Astrocyte (in vitro differentiated cells and primary cell): ENCODE measurements around the gene TRIM50. TPM values are rescaled to one million over a fixed set of nuclear protein-coding genes. Genes with fewer than 3 reads are reported as not detected.

Experiments
- DNase-seq: peaks from one replicate; pipeline ENCODE4 v3.0.0-alpha.2; 2010; ENCODE audit warnings: low read depth
- FAIRE-seq: peaks from 2 replicates; lab custom pipeline; 2011; peaks lifted over from hg19 to GRCh38; lab: Jason Lieb, UNC
- H2AFZ ChIP-seq: 2 replicates; pipeline ENCODE4 v1.6.0; 2012; ENCODE audit warnings: low read depth, low read length, inconsistent platforms
- H3K27ac ChIP-seq: 2 replicates; pipeline ENCODE4 v1.5.1; 2011; ENCODE audit warnings: low read depth, low read length, inconsistent platforms
- H3K27me3 ChIP-seq: 2 replicates; pipeline ENCODE4 v1.6.0; 2011; ENCODE audit warnings: low read length, inconsistent platforms; ENCODE audit not compliant: insufficient read depth
- H3K36me3 ChIP-seq: 2 replicates; pipeline ENCODE4 v1.5.1; 2011; ENCODE audit warnings: low read length, inconsistent platforms; ENCODE audit not compliant: insufficient read depth
- H3K4me1 ChIP-seq: 2 replicates; pipeline ENCODE4 v1.5.1; 2011; ENCODE audit warnings: low read length, inconsistent platforms; ENCODE audit not compliant: insufficient read depth
- H3K4me2 ChIP-seq: 2 replicates; pipeline ENCODE4 v1.6.0; 2012; ENCODE audit warnings: low read length, inconsistent platforms
- H3K4me3 ChIP-seq: 2 replicates; pipeline ENCODE4 v1.5.1; 2011; ENCODE audit warnings: low read depth, mild to moderate bottlenecking, low read length, inconsistent platforms; ENCODE audit not compliant: insufficient read depth
- H3K79me2 ChIP-seq: 2 replicates; pipeline ENCODE4 v1.6.0; 2012; ENCODE audit warnings: mild to moderate bottlenecking, low read length, inconsistent platforms; ENCODE audit not compliant: insufficient read depth
- H3K9ac ChIP-seq: 2 replicates; pipeline ENCODE4 v1.6.0; 2012; ENCODE audit warnings: mild to moderate bottlenecking, low read length, inconsistent platforms
- H3K9me3 ChIP-seq: 2 replicates; pipeline ENCODE4 v1.5.1; 2012; ENCODE audit warnings: low read depth, mild to moderate bottlenecking, low read length, inconsistent platforms; ENCODE audit not compliant: insufficient read depth
- H4K20me1 ChIP-seq: 2 replicates; pipeline ENCODE4 v1.6.0; 2012; ENCODE audit warnings: low read length, inconsistent platforms; ENCODE audit not compliant: insufficient read depth
- H3K27ac Mint-ChIP-seq: one replicate; pipeline ENCODE4 v1.8.0; 2021; ENCODE audit warnings: mild to moderate bottlenecking, mixed read lengths; ENCODE audit not compliant: unreplicated experiment
- H3K27me3 Mint-ChIP-seq: one replicate; pipeline ENCODE4 v1.8.0; 2021; ENCODE audit warnings: low read depth, mixed read lengths; ENCODE audit not compliant: unreplicated experiment
- H3K36me3 Mint-ChIP-seq: one replicate; pipeline ENCODE4 v1.8.0; 2021; ENCODE audit warnings: low read depth, mixed read lengths; ENCODE audit not compliant: unreplicated experiment
- H3K4me1 Mint-ChIP-seq: one replicate; pipeline ENCODE4 v1.8.0; 2021; ENCODE audit warnings: low read depth, mixed read lengths; ENCODE audit not compliant: unreplicated experiment
- H3K4me3 Mint-ChIP-seq: one replicate; pipeline ENCODE4 v1.8.0; 2021; ENCODE audit warnings: mild to moderate bottlenecking, moderate library complexity, mixed read lengths; ENCODE audit not compliant: unreplicated experiment
- H3K9me3 Mint-ChIP-seq: one replicate; pipeline ENCODE4 v1.8.0; 2021; ENCODE audit warnings: mild to moderate bottlenecking, mixed read lengths; ENCODE audit not compliant: unreplicated experiment
- CTCF ChIP-seq: IDR thresholded peaks from 2 replicates; pipeline ENCODE4 v1.5.1; 2011; ENCODE audit warnings: low read depth, mild to moderate bottlenecking, inconsistent platforms, low read length, moderate library complexity; ENCODE audit not compliant: insufficient read depth
- EZH2 ChIP-seq: IDR thresholded peaks from 2 replicates; pipeline ENCODE4 v1.6.1; 2012; ENCODE audit warnings: mild to moderate bottlenecking, low read length, inconsistent platforms; ENCODE audit not compliant: insufficient read depth
- total RNA-seq: library from RNA; stranded (reverse); gene quantifications from 2 replicates; pipeline ENCODE4 v1.2.1, GENCODE V29; 2021

Gene TRIM50
- total RNA-seq, 1 donor from 2014 or later = not detected

GRCh38 chr7:73340514-73340913 is 12.6 kb upstream of the TRIM50 start:
- no peak overlapping the region for H3K4me2 ChIP-seq
- H3K27ac Mint-ChIP-seq = no peak overlapping the region
- no peak overlapping the region for H3K9ac ChIP-seq
- peaks cover 6% of the 10 kb centered on the region for H3K27me3 ChIP-seq
- H3K4me3 Mint-ChIP-seq = no peak overlapping the region
- H2AFZ ChIP-seq = no peak overlapping the region
- peaks cover 3% of the 10 kb centered on the region for H3K36me3 Mint-ChIP-seq
- peaks cover 15% of the 10 kb centered on the region for H3K27me3 Mint-ChIP-seq
- TF ChIP-seq EZH2 (no peak), CTCF (no peak)
- no peaks in the 10 kb centered on the region for H3K36me3 ChIP-seq
- no peak overlapping the region for H3K4me3 ChIP-seq
- H4K20me1 ChIP-seq = no peaks in the 10 kb centered on the region
- no peak for DNase-seq
- no peak for FAIRE-seq
- no peak overlapping the region for H3K27ac ChIP-seq
- H3K9me3 ChIP-seq = no peaks in the 10 kb centered on the region
- H3K9me3 Mint-ChIP-seq = no peaks in the 10 kb centered on the region
- peaks cover 9% of the 10 kb centered on the region for H3K4me1 ChIP-seq
- H3K4me1 Mint-ChIP-seq = peaks cover 11% of the 10 kb centered on the region
- no peaks in the 10 kb centered on the region for H3K79me2 ChIP-seq

- Mint-ChIP-seq H3K27me3 (peaks cover 13% of the 10 kb centered on the region), H3K4me1 (peaks cover 11% of the 10 kb centered on the region), H3K9me3 (peaks cover 2% of the 10 kb centered on the region), H3K4me3 (no peak overlapping the region), H3K36me3 (peaks cover 3% of the 10 kb centered on the region), H3K27ac (no peak overlapping the region)
- no peaks in the 10 kb centered on the region for H4K20me1 ChIP-seq
- no peak for TF ChIP-seq EZH2
- TF ChIP-seq CTCF = no peak
- DNase-seq = peak; percentile 5
- H3K9me3 ChIP-seq = no peaks in the 10 kb centered on the region
- H2AFZ ChIP-seq = no peak overlapping the region
- H3K36me3 ChIP-seq = no peaks in the 10 kb centered on the region
- H3K4me3 ChIP-seq = no peak overlapping the region
- FAIRE-seq = no peak
- no peak overlapping the region for H3K9ac ChIP-seq
- H3K4me2 ChIP-seq = no peak overlapping the region
- H3K27ac ChIP-seq = no peak overlapping the region
- H3K4me1 ChIP-seq = peaks cover 9% of the 10 kb centered on the region
- no peaks in the 10 kb centered on the region for H3K79me2 ChIP-seq
- H3K27me3 ChIP-seq = peaks cover 6% of the 10 kb centered on the region
Measured at GRCh38 chr7:73338321-73338720, 10.4 kb upstream of the TRIM50 start.

- Histone ChIP-seq H3K4me3 (no peak overlapping the region), H3K9ac (no peak overlapping the region), H3K4me1 (no peaks in the 10 kb centered on the region), H3K27me3 (peaks cover 6% of the 10 kb centered on the region), H3K4me2 (no peak overlapping the region), H3K36me3 (no peaks in the 10 kb centered on the region), H2AFZ (no peak overlapping the region), H3K9me3 (no peaks in the 10 kb centered on the region), H3K79me2 (no peaks in the 10 kb centered on the region), H4K20me1 (no peaks in the 10 kb centered on the region), H3K27ac (no peak overlapping the region)
- DNase-seq (no peak), FAIRE-seq (no peak)
- Mint-ChIP-seq H3K27me3 (peaks cover 10% of the 10 kb centered on the region), H3K36me3 (peaks cover 3% of the 10 kb centered on the region), H3K4me3 (no peak overlapping the region), H3K27ac (no peak overlapping the region), H3K9me3 (peaks cover 9% of the 10 kb centered on the region), H3K4me1 (peaks cover 9% of the 10 kb centered on the region)
- TF ChIP-seq CTCF (no peak), EZH2 (no peak)
Measured at GRCh38 chr7:73332447-73332846, 4.6 kb upstream of the TRIM50 start.
